Fibroblast of the conjunctiva (primary cell): ENCODE results near the gene ELP1.
"Not testable (repeated sequence)": the region's sequence is repeated elsewhere in the genome, so short reads cannot be mapped to it uniquely, and the experiment has no call there.

ENCODE experiments used
- DNase-seq: peaks from one replicate; pipeline ENCODE4 v3.0.0-alpha.2; 2010; ENCODE audit warnings: low read depth

Gene ELP1

GRCh38 chr9:108854641-108855528 lies 79.0 kb downstream of the ELP1 start:
- DNase-seq = no peak

DNA sequence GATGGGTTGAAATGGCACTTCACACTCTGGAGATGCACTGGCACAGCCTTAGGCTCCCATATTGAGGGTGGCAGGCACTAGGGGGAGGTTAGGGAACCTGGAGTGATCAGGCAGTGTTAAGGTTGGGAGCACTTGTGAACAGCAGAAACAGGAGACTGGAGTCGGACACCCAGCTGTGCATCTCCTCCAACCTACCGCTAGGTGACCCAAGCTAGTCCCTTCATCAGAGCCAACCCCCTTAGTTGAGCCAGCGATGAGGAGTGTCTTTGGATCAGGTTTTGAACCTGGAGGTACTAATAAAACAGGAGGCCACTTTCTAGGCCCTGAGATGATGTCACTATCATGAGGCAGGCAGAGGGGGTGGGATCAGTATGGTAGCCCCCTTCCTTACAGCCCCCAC lies 79.8 kb downstream of the ELP1 start:
- no peak for DNase-seq

DNA sequence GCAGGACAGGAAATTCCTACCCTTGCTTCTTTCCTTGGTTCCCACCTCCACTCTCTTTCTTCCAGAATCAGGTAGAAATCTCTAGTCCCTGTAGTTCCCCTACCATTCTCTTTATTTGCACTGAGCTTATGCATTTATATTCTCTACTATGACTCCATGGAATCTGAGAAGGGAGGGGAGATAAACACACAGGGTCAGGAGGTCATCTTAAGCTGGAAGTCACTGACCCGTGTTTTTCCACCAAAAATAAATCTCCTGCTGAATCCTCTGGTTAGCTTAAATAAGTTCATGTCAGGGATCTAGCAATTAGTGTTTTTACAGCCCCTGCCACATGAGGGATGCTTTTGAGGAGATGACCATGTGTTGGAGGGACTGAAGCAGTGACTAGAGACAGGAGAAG lies 81.8 kb downstream of the ELP1 start:
- DNase-seq = no peak

GRCh38 chr9:108851138-108851537 lies 82.8 kb downstream of the ELP1 start:
- no peak for DNase-seq

- DNase-seq = peak; percentile 40
These were observed 83.5 kb downstream of the ELP1 start for GRCh38 chr9:108850293-108850897.

GRCh38 chr9:108848296-108848695 lies 85.6 kb downstream of the ELP1 start:
- not testable (repeated sequence) for DNase-seq

DNA sequence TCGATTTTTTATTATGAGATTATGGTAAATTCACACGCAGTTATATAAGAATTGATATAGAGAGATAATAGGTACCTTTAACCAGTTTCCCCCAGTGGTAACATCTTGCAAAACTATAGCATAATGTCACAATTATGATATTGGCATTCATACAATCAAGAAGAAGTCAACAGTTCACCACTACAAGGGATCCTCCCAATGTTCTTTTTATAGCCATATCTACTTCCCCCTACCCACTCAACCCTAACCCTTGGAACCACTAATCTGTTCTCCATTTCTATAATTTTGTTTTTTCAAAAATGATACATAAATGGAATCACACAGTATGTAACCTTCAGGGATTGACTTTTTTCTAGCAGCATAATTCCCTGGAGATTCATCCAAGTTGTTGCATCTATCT lies 88.0 kb downstream of the ELP1 start:
- DNase-seq = no peak

- DNase-seq = no peak
These were observed 88.4 kb downstream of the ELP1 start for GRCh38 chr9:108845507-108845906.

GRCh38 chr9:108844856-108845255 lies 89.1 kb downstream of the ELP1 start:
- no peak for DNase-seq

DNA sequence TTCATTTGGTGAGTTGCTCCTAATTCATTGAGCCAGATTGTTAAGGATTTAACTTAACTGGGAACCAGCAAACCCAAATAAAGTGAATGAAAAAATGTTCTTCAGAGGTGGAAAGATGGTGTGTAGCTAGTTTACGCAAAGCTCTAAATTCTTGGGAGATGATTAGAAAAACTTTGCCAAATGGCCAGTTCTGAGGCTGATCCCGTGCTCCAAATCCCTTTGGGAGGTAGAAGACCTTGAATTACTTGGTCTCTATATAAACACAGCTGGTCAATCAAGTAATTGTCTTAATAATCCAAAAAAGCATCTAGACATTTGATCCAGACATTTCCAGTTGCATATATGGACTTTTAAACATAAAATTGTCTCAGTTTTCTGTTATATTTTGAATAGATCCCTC lies 89.5 kb downstream of the ELP1 start:
- DNase-seq = no peak

- DNase-seq = no peak
These were observed 91.2 kb downstream of the ELP1 start for GRCh38 chr9:108842610-108843295.

GRCh38 chr9:108839561-108839960 lies 94.4 kb downstream of the ELP1 start:
- not testable (repeated sequence) for DNase-seq

DNA sequence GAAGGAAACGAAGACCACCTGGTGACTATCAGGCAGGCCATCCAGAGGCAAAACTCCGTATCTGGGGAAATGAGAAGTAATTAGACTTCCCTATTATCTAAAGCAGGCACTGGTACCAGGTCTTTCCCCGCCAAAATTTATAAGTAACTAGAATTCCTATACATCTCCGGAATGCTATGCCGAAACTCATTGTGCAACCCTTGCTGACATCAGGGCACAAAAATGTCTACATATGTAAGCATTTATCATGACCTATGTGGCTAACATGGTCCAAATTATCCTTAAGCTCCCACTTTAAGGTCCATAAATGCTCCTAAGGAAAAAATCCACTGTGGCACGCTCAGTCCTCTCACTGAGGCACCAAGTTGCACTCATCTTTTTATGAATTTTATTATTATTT lies 95.9 kb downstream of the ELP1 start:
- DNase-seq = peak; percentile 33

DNA sequence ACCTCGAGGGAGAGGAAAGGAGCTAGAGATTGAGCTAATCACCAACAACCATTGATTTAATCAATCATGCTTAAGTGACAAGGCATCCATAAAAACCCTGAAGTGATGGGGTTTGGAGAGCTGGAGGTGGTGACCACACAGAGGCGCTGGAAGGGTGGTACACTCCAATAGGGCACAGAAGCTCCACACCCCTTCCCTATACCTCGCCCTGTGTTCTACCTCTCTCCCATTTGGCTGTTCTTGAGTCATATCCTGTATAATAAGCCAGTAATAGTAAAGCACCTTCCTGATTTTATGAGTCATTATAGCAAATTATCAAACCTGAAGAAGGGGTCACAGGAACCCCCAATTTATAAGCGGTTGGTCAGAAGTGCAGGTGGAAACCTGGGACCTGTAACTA lies 96.4 kb downstream of the ELP1 start:
- DNase-seq = no peak

DNA sequence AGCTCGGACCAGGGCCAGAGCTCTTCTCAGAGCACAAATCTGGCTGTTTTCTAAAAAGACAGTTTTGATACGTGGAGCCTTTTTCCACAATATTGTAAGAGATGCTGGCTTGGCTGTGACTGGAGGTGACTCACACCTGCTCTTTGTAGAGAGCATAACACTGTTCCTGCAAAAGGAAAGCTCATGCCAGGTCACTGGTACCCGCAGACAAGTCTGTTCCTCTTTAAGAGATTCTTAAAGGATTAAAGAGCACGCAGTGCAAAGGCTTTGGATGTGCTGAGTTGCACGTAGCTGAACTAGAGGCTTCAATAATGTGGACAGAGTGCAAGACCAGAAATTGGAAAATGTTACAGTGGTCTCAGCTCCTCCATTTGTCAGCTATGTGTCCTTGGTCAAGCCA lies 97.1 kb downstream of the ELP1 start:
- DNase-seq = no peak

- no peak for DNase-seq
These were observed 97.6 kb downstream of the ELP1 start for GRCh38 chr9:108836319-108836718.

DNA sequence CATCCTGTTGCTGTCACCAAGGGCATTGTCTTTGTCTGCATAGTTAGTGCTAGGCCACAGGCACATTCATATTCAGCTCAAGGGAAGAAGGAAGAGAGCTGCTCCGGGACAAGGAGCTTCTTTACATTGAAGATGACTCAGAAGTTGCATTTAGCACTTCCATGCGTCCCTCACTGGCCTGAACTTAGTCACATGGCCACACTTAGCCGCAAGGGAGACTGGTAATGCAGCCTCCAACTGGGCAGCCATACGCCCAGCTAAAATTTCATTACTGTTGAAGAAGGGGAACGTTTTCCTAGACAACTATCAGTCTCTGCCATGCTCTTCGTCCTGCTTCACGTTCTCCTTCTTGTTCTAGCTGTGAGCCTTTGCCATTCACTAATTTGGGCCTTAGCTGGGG lies 98.1 kb downstream of the ELP1 start:
- DNase-seq = no peak

- DNase-seq = no peak
These were observed 98.8 kb downstream of the ELP1 start for GRCh38 chr9:108834959-108835665.

DNA sequence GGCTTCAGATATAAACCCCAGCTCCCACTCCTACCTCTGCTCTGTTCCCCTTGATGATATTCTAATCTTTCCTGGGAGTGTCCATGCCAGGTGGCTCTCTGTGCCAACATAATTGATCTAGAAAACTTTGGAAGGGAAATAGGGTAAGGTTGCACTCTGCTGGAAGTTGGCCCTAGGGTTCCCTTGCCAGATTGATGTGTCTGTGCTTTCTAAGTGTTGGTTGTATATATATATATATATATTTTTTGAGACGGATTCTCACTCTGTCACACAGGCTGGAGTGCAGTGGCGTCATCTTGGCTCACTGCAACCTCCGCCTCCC lies 101.8 kb downstream of the ELP1 start:
- DNase-seq = no peak

DNA sequence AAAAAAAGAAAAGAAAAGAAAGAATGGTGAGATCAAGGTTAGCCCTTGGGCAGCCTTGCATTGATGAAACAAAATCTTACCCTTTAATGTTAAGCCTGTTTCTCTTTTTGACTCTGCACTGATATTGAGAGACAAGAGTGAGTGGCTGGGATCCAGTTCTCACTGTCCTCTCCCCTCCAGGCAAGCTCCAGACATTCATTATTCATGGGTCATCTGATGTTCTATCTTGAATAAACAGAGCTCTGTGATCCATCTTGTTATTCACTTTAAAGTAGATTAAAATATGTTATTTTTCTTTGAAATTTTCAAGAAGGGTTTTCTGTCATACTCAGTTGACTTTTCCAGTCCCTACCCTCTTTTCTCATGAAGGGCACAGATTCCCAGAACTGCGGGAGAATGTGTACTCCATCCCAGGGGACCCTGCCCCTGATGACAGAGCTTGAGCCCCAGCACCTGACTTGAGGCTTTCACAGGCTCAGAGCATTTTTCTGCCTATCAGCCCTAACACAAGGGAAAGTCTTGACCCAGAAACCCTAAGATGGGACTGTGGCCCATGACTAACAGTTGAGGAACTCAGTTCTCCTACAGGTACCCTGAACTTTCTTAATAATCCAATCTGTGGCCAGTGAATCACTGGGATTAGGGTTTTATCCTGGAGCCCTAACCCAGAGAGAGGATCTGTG lies 102.3 kb downstream of the ELP1 start:
- DNase-seq = no peak

DNA sequence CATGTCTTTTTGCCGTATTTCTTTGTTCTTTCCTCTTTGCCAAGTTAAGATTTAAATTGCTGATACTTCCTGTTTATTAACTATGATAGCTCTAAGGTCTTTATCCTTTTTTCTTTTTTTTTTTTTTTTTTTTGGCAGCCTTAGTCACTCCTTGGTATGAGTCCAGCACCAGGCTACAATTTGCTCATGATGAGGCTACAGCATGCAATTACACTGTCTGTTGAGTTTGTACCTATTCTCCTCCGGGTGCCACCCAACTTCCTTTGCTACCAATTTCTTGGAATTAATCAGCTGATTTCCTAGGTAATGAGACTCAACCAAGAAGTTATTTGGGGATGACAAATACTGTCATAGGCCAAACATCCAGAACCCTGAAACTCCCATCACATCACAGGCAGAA lies 103.7 kb downstream of the ELP1 start:
- DNase-seq = no peak

DNA sequence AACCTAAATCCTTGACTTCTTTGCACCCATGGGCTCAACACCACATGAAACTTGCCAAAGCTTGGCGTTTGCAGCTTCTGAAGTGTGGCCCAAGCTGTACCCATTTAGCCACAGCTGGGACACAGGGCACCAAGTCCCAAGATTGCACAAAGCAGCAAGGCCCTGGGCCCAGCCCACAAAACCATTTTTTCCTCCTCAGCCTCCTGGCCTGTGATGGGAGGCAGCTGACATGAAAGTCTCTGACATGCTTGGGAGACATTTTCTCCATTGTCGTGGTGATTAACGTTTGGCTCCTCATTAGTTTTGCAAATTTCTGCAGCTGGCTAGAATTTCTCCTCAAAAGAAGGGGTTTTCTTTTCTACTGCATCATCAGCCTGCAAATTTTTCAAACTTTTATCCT lies 110.1 kb downstream of the ELP1 start:
- DNase-seq = no peak
